ENCODE data around the gene COL6A5.

DNA sequence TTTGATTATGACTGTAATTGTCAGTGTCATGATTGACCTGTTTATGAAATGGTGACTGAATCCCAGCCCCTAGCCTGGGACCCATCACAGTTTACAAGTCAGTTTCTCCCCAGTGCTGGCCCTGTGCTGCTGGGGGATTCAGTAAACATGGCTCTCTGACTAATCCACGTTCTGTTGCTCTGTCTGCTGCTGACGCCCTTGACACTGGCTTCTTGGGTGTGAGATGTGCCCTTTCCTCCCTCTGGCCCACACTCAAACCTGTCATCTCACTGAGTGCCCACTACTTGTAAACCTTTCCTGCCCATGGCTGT lies 84.2 kb downstream of the COL6A5 start:
- TF ChIP-seq, protein P1, sequence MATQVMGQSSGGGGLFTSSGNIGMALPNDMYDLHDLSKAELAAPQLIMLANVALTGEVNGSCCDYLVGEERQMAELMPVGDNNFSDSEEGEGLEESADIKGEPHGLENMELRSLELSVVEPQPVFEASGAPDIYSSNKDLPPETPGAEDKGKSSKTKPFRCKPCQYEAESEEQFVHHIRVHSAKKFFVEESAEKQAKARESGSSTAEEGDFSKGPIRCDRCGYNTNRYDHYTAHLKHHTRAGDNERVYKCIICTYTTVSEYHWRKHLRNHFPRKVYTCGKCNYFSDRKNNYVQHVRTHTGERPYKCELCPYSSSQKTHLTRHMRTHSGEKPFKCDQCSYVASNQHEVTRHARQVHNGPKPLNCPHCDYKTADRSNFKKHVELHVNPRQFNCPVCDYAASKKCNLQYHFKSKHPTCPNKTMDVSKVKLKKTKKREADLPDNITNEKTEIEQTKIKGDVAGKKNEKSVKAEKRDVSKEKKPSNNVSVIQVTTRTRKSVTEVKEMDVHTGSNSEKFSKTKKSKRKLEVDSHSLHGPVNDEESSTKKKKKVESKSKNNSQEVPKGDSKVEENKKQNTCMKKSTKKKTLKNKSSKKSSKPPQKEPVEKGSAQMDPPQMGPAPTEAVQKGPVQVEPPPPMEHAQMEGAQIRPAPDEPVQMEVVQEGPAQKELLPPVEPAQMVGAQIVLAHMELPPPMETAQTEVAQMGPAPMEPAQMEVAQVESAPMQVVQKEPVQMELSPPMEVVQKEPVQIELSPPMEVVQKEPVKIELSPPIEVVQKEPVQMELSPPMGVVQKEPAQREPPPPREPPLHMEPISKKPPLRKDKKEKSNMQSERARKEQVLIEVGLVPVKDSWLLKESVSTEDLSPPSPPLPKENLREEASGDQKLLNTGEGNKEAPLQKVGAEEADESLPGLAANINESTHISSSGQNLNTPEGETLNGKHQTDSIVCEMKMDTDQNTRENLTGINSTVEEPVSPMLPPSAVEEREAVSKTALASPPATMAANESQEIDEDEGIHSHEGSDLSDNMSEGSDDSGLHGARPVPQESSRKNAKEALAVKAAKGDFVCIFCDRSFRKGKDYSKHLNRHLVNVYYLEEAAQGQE (IDR thresholded peaks at IDR 0.05; ENCODE audit: borderline replicate concordance in 1 of 2, low read depth in 1 of 2, low read length in 2 of 2): no peak
- TF ChIP-seq, protein P2, sequence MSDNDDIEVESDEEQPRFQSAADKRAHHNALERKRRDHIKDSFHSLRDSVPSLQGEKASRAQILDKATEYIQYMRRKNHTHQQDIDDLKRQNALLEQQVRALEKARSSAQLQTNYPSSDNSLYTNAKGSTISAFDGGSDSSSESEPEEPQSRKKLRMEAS (IDR thresholded peaks at IDR 0.05): no peak
- TF ChIP-seq CTCF (CRISPR knock-in tag; IDR thresholded peaks at IDR 0.05) (no peak), ZEB1 (IDR thresholded peaks at IDR 0.05; ENCODE audit: insufficient replicate concordance, low read depth) (no peak), ZNF780A (CRISPR knock-in tag; IDR thresholded peaks at IDR 0.05) (no peak), KLF6 (CRISPR knock-in tag; IDR thresholded peaks at IDR 0.05) (no peak), HNRNPK (IDR thresholded peaks at IDR 0.05; ENCODE audit: low read depth, low read length, poor library complexity, severe bottlenecking) (no peak), ZNF232 (CRISPR knock-in tag; IDR thresholded peaks at IDR 0.05; ENCODE audit: borderline replicate concordance) (no peak), POLR2AphosphoS5 (IDR thresholded peaks at IDR 0.05; ENCODE audit: low read depth, low read length) (no peak), E2F5 (CRISPR knock-in tag; conservative IDR thresholded peaks at IDR 0.05) (no peak), NONO (IDR thresholded peaks at IDR 0.05) (no peak), NONO (CRISPR knock-in tag; conservative IDR thresholded peaks at IDR 0.05) (no peak), TEAD3 (CRISPR knock-in tag; optimal IDR thresholded peaks at IDR 0.05; ENCODE audit: borderline replicate concordance) (no peak)
